Endothelial cell of umbilical vein (primary cell): ENCODE results near the gene COX6B1. TPM values are rescaled to one million over a fixed set of nuclear protein-coding genes. Genes with fewer than 3 reads are reported as not detected.

Experiments
- BruUV-seq: library from RNA; stranded (reverse); fragments of 400-500 nt; replicated peaks from 2 replicates; lab custom pipeline; 2021; lab: Mats Ljungman, UMichigan
- CTCF ChIA-PET: fragments of 300-600, 350-600 bp; sonication (Branson Sonifier 250); formaldehyde crosslinking; loops from one replicate; lab custom pipeline; 2021; ENCODE audit warnings: antibody characterized with exemption, inconsistent platforms; lab: Charles Lee
- POLR2A ChIA-PET: fragments of 300-600, 350-600 bp; sonication (Branson Sonifier 250); formaldehyde crosslinking; loops from one replicate; lab custom pipeline; 2021; ENCODE audit warnings: antibody characterized with exemption, inconsistent platforms; lab: Charles Lee
- DNase-seq: peaks from one replicate; pipeline ENCODE4 v3.0.0-alpha.2; 2011; ENCODE audit warnings: low read depth, low spot score
- FAIRE-seq: peaks from 2 replicates; lab custom pipeline; 2011; peaks lifted over from hg19 to GRCh38; lab: Jason Lieb, UNC
- H2AFZ ChIP-seq: 2 replicates; pipeline ENCODE4 v1.6.0; 2012; ENCODE audit warnings: low read depth, low read length, control low read depth, inconsistent platforms
- H3K27ac ChIP-seq: 2 replicates; pipeline ENCODE4 v1.5.1; 2011; ENCODE audit warnings: low read depth, mild to moderate bottlenecking, control low read depth, low read length, moderate library complexity; ENCODE audit not compliant: insufficient read depth
- H3K27me3 ChIP-seq, 2 experiments: 2 replicates each; pipeline versions ENCODE4 v1.6.0 to v1.6.1; 2011; ENCODE audit warnings: low read length in 2 of 2, mixed read lengths in 1 of 2; ENCODE audit not compliant: control insufficient read depth in 2 of 2, insufficient read depth in 2 of 2
- H3K36me3 ChIP-seq, 2 experiments: 2 replicates in 1 of 2; 3 replicates in 1 of 2; pipeline ENCODE4 v1.5.1; 2011; ENCODE audit warnings: low read length in 2 of 2, mild to moderate bottlenecking in 1 of 2, moderate library complexity in 1 of 2; ENCODE audit not compliant: control insufficient read depth in 2 of 2, insufficient read depth in 2 of 2; ENCODE audit errors: extremely low read depth in 1 of 2
- H3K4me1 ChIP-seq: 3 replicates; pipeline ENCODE4 v1.5.1; 2011; ENCODE audit warnings: mild to moderate bottlenecking, low read length; ENCODE audit not compliant: control insufficient read depth, insufficient read depth; ENCODE audit errors: extremely low read depth
- H3K4me2 ChIP-seq: 2 replicates; pipeline ENCODE4 v1.6.1; 2011; ENCODE audit warnings: low read length, control low read depth, mixed read lengths; ENCODE audit not compliant: insufficient read depth
- H3K4me3 ChIP-seq, 3 experiments: fragments of 200-600 bp in 1 of 3; sonication (generic), shearing (Covaris generic) in 1 of 3; replicated peaks in 1 of 3; 2 replicates each; pipeline ENCODE4 v1.5.1; 2011 to 2016; ENCODE audit warnings: control low read depth in 3 of 3, low read length in 3 of 3, mild to moderate bottlenecking in 2 of 3, inconsistent platforms in 1 of 3, low read depth in 1 of 3, moderate library complexity in 1 of 3; ENCODE audit not compliant: insufficient read depth in 1 of 3
- H3K79me2 ChIP-seq: 2 replicates; pipeline ENCODE4 v1.6.0; 2012; ENCODE audit warnings: low read length, inconsistent platforms; ENCODE audit not compliant: control insufficient read depth, insufficient read depth
- H3K9ac ChIP-seq: replicated peaks from 2 replicates; pipeline ENCODE3; 2011; ENCODE audit warnings: low read length, control low read depth; ENCODE audit not compliant: insufficient read depth; ENCODE audit errors: extremely low read depth
- H3K9me1 ChIP-seq: replicated peaks from 3 replicates; pipeline ENCODE4 v1.6.0; 2011; ENCODE audit warnings: mild to moderate bottlenecking, low read length; ENCODE audit not compliant: control insufficient read depth, insufficient read depth; ENCODE audit errors: extremely low read depth
- H3K9me3 ChIP-seq: replicated peaks from 2 replicates; pipeline ENCODE4 v1.5.1; 2012; ENCODE audit warnings: low read length, inconsistent platforms; ENCODE audit not compliant: control insufficient read depth, insufficient read depth
- H4K20me1 ChIP-seq: replicated peaks from 2 replicates; pipeline ENCODE3; 2011; ENCODE audit warnings: mild to moderate bottlenecking, low read length; ENCODE audit not compliant: control insufficient read depth, insufficient read depth; ENCODE audit errors: extremely low read depth
- CTCF ChIP-seq, 2 donors: IDR thresholded peaks; 1 replicate in 1 of 2; 2 replicates in 1 of 2; pipeline ENCODE4 v1.5.1; 2011; ENCODE audit warnings: low read length in 2 of 2, mild to moderate bottlenecking in 2 of 2, moderate library complexity in 2 of 2, control low read depth in 1 of 2, inconsistent platforms in 1 of 2, low read depth in 1 of 2; ENCODE audit not compliant: insufficient read depth in 1 of 2; ENCODE audit errors: extremely low read depth in 1 of 2
- EZH2 ChIP-seq: IDR thresholded peaks from 2 replicates; pipeline ENCODE4 v1.6.1; 2012; ENCODE audit warnings: borderline replicate concordance, low read depth, mild to moderate bottlenecking, moderate library complexity, low read length, inconsistent platforms; ENCODE audit not compliant: severe bottlenecking
- FOS ChIP-seq: IDR thresholded peaks from 2 replicates; pipeline ENCODE4 v1.6.1; 2011; ENCODE audit warnings: mild to moderate bottlenecking, low read length, moderate library complexity, borderline replicate concordance; ENCODE audit not compliant: insufficient read depth
- GATA2 ChIP-seq: IDR thresholded peaks from 2 replicates; pipeline ENCODE4 v1.7.0; 2011; ENCODE audit warnings: low read depth, mild to moderate bottlenecking, moderate library complexity, mixed read lengths, low read length; ENCODE audit not compliant: insufficient read length, insufficient read depth
- JUN ChIP-seq: IDR thresholded peaks from 2 replicates; pipeline ENCODE4 v1.6.1; 2011; ENCODE audit warnings: borderline replicate concordance, low read depth; ENCODE audit not compliant: insufficient read length, insufficient read depth
- MYC ChIP-seq: IDR thresholded peaks from one replicate; pipeline ENCODE4 v1.6.1; 2011; ENCODE audit warnings: mild to moderate bottlenecking, low read depth, low read length
- POLR2A ChIP-seq: IDR thresholded peaks from 2 replicates; pipeline ENCODE4 v1.6.1; 2012; ENCODE audit warnings: low read depth, mild to moderate bottlenecking, control low read depth, low read length
- dilution Hi-C: fragments of 300-500 bp; cut with MboI; formaldehyde crosslinking; loops from one replicate; pipeline ENCODE4 v1.15.0; 2019; ENCODE audit warnings: low sequenced_read_pairs; ENCODE audit not compliant: extremely low pct_ligation_motif_present
- intact Hi-C: fragments of 100-400 bp; cut with micrococcal nuclease; formaldehyde crosslinking; loops from one replicate; pipeline ENCODE4 v1.10.0; 2022
- polyA plus RNA-seq, 4 experiments: library from polyadenylated mRNA; depleted of rRNA in 3 of 4; stranded (reverse) in 3 of 4; unstranded in 1 of 4; fragments of >200 nt; gene quantifications; 2 replicates each; pipeline versions ENCODE4 v1.2.1 to v1.2.3, GENCODE V29; 2011 to 2012; ENCODE audit warnings: missing spikeins in 1 of 4
- total RNA-seq: library from RNA; stranded (reverse); gene quantifications from 2 replicates; pipeline ENCODE4 v1.2.3, GENCODE V29; 2021

Gene COX6B1
- total and polyA plus RNA-seq, 2 donors (not counting 3 experiments of a cell fraction or from before 2014, with no cell fraction given): 327 to 692 TPM

GRCh38 chr19:35622750-35623149, 25.4 kb upstream of the COX6B1 start:
- POLR2A ChIA-PET: no interaction called here
- H3K4me3 ChIP-seq: no peak overlapping the region
- H3K79me2 ChIP-seq: no peaks in the 10 kb centered on the region
- no peak overlapping the region for H3K4me2 ChIP-seq
- CTCF ChIA-PET: no interaction called here
- intact Hi-C loops (no loop called here), dilution Hi-C loops (no loop called here)
- FAIRE-seq (no peak), DNase-seq (no peak)
- H3K4me1 ChIP-seq: no peaks in the 10 kb centered on the region
- no peak overlapping the region for H3K9ac ChIP-seq
- no peak overlapping the region for H2AFZ ChIP-seq
- H3K36me3 ChIP-seq: peaks cover 0 to 6% of the 10 kb centered on the region in 2 experiments
- no peaks in the 10 kb centered on the region for H4K20me1 ChIP-seq
- no peaks in the 10 kb centered on the region for H3K9me1 ChIP-seq
- no peaks in the 10 kb centered on the region for H3K27me3 ChIP-seq
- TF ChIP-seq CTCF (IDR thresholded peaks at IDR 0.05; ENCODE audit: extremely low read depth in 1 of 2, insufficient read depth in 1 of 2, low read depth in 1 of 2, low read length in 2 of 2) (no peak), GATA2 (no peak), EZH2 (no peak), POLR2A (no peak), MYC (no peak), FOS (no peak), JUN (no peak)
- BruUV-seq: no TSS peak
- H3K27ac ChIP-seq: no peak overlapping the region
- H3K9me3 ChIP-seq: no peaks in the 10 kb centered on the region
